Neural progenitor cell (in vitro differentiated cells): Measurements from ENCODE around the gene PLD6. TPM values are rescaled to one million over a fixed set of nuclear protein-coding genes. Genes with fewer than 3 reads are reported as not detected.
"Not testable (repeated sequence)": the region's sequence is repeated elsewhere in the genome, so short reads cannot be mapped to it uniquely, and the experiment has no call there.

Source experiments
- DNase-seq: peaks from one replicate; pipeline ENCODE4 v3.0.0-alpha.2; 2016; ENCODE audit warnings: low spot score
- H2AFZ ChIP-seq: fragments of 200-600 bp; sonication (generic); replicated peaks from 2 replicates; pipeline ENCODE4 v1.6.1; 2016; ENCODE audit warnings: antibody characterized with exemption
- H3F3A ChIP-seq: fragments of 200-600 bp; sonication (generic); 2 replicates; pipeline ENCODE4 v1.6.1; 2016; ENCODE audit warnings: antibody characterized with exemption, low read depth
- H3K27ac ChIP-seq: fragments of 200-600 bp; sonication (generic); 2 replicates; pipeline ENCODE4 v1.5.1; 2016; ENCODE audit warnings: mild to moderate bottlenecking
- H3K27me3 ChIP-seq: fragments of 200-600 bp; sonication (generic); 2 replicates; pipeline ENCODE4 v1.6.1; 2016; ENCODE audit warnings: mild to moderate bottlenecking, moderate library complexity
- H3K36me3 ChIP-seq: fragments of 200-600 bp; sonication (generic); 2 replicates; pipeline ENCODE4 v1.5.1; 2016
- H3K4me1 ChIP-seq: fragments of 200-600 bp; sonication (generic); 2 replicates; pipeline ENCODE4 v1.6.1; 2016; ENCODE audit warnings: mixed run types
- H3K4me2 ChIP-seq: fragments of 200-600 bp; sonication (generic); 2 replicates; pipeline ENCODE4 v1.6.1; 2016
- H3K4me3 ChIP-seq: fragments of 200-600 bp; sonication (generic); 2 replicates; pipeline ENCODE4 v1.5.1; 2016
- H3K79me2 ChIP-seq: fragments of 200-600 bp; sonication (generic); 2 replicates; pipeline ENCODE4 v1.6.1; 2016; ENCODE audit warnings: low read depth
- H3K9ac ChIP-seq: fragments of 200-600 bp; sonication (generic); 2 replicates; pipeline ENCODE4 v1.6.1; 2016
- H3K9me3 ChIP-seq: fragments of 200-600 bp; sonication (generic); 2 replicates; pipeline ENCODE4 v1.5.1; 2016; ENCODE audit warnings: low read depth
- H4K20me1 ChIP-seq: fragments of 200-600 bp; sonication (generic); 2 replicates; pipeline ENCODE4 v1.6.1; 2016; ENCODE audit warnings: low read depth
- H3K27ac Mint-ChIP-seq: 3 replicates; pipeline ENCODE4 v1.8.0; 2021; ENCODE audit warnings: mixed read lengths
- H3K27me3 Mint-ChIP-seq: 2 replicates; pipeline ENCODE4 v1.8.0; 2022; ENCODE audit warnings: low read depth, mild to moderate bottlenecking, inconsistent platforms, moderate library complexity, mixed read lengths; ENCODE audit not compliant: insufficient read depth
- H3K36me3 Mint-ChIP-seq: 3 replicates; pipeline ENCODE4 v1.8.0; 2021; ENCODE audit warnings: mixed read lengths
- H3K4me1 Mint-ChIP-seq: 3 replicates; pipeline ENCODE4 v1.8.0; 2021; ENCODE audit warnings: mixed read lengths
- H3K4me3 Mint-ChIP-seq: 3 replicates; pipeline ENCODE4 v1.8.0; 2021; ENCODE audit warnings: mild to moderate bottlenecking, moderate library complexity, mixed read lengths
- H3K9me3 Mint-ChIP-seq: 3 replicates; pipeline ENCODE4 v1.8.0; 2020; ENCODE audit warnings: mixed read lengths
- EZH2 ChIP-seq: fragments of 200-600 bp; sonication (generic); IDR thresholded peaks from 2 replicates; pipeline ENCODE4 v1.6.1; 2017; ENCODE audit warnings: antibody characterized with exemption, mild to moderate bottlenecking, moderate library complexity
- EZH2phosphoT487 ChIP-seq: fragments of 200-600 bp; sonication (generic); IDR thresholded peaks from 2 replicates; pipeline ENCODE4 v1.6.1; 2017; ENCODE audit warnings: antibody characterized with exemption
- total RNA-seq: library from RNA; depleted of rRNA; stranded (reverse); fragments of >200 nt; gene quantifications from 2 replicates; pipeline ENCODE4 v1.2.3, GENCODE V29; 2015; ENCODE audit warnings: low replicate concordance
- TF ChIP-seq, protein P1 (sequence below): fragments of 200-600 bp; sonication (generic); IDR thresholded peaks from 2 replicates; pipeline ENCODE4 v1.5.1; 2017; ENCODE audit warnings: antibody characterized with exemption, mild to moderate bottlenecking

Gene PLD6
- total RNA-seq, 1 donor from 2014 or later, result 1.2 TPM

DNA sequence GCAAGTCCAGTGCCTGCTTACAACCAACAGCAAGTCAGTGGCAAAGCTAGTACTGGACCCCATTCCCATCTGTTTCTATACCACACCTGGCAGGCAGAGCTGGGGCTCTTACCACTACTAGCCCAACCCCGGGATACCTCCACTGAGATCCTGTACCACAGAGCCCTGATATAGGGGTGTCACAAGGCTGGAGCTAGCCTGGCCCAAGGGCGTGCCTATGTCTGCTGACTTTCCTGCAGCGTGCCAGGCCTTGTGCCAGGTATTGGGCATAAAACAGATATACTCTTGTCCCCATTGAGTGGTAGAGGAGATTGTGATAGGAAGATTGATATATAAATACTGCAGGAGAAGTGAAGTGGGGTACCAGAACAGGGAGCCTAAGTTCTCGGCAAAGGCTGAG, 44.4 kb downstream of the PLD6 start:
- DNase-seq, result no peak
- Histone ChIP-seq H3K4me1 (no peaks in the 10 kb centered on the region), H3K79me2 (no peaks in the 10 kb centered on the region), H2AFZ (no peak overlapping the region), H3K4me3 (no peak overlapping the region), H4K20me1 (peaks cover 8% of the 10 kb centered on the region), H3K9me3 (no peaks in the 10 kb centered on the region), H3K4me2 (no peak overlapping the region), H3K9ac (no peak overlapping the region), H3K27ac (no peak overlapping the region), H3K27me3 (no peaks in the 10 kb centered on the region), H3K36me3 (no peaks in the 10 kb centered on the region), H3F3A (no peaks in the 10 kb centered on the region)
- TF ChIP-seq, protein P1, sequence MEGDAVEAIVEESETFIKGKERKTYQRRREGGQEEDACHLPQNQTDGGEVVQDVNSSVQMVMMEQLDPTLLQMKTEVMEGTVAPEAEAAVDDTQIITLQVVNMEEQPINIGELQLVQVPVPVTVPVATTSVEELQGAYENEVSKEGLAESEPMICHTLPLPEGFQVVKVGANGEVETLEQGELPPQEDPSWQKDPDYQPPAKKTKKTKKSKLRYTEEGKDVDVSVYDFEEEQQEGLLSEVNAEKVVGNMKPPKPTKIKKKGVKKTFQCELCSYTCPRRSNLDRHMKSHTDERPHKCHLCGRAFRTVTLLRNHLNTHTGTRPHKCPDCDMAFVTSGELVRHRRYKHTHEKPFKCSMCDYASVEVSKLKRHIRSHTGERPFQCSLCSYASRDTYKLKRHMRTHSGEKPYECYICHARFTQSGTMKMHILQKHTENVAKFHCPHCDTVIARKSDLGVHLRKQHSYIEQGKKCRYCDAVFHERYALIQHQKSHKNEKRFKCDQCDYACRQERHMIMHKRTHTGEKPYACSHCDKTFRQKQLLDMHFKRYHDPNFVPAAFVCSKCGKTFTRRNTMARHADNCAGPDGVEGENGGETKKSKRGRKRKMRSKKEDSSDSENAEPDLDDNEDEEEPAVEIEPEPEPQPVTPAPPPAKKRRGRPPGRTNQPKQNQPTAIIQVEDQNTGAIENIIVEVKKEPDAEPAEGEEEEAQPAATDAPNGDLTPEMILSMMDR, result no peak
- no peak for TF ChIP-seq EZH2phosphoT487
- TF ChIP-seq EZH2, result no peak
- Mint-ChIP-seq H3K27me3 (peaks cover 5% of the 10 kb centered on the region), H3K4me3 (no peak overlapping the region), H3K27ac (no peak overlapping the region), H3K4me1 (peaks cover 2% of the 10 kb centered on the region), H3K9me3 (no peaks in the 10 kb centered on the region), H3K36me3 (peaks cover 21% of the 10 kb centered on the region)

DNA sequence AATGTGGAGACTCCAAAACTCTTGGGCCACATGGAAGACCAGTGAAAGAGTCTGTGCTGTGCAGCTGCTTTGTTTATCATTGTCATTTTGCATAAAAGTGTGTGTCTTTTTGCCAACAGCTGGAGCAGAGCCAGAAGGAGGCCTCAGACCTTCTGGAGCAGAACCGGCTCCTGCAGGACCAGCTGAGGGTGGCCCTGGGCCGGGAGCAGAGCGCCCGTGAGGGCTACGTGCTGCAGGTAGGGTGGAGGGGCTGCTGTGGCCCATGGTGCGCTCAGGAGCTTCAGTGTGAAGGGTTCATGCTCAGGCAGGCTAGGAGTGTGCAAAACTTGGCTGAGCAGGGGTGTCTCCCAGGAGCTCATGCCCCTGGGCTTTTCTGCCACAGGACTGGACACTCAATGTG, 45.0 kb downstream of the PLD6 start:
- peaks cover 23% of the 10 kb centered on the region for H3K36me3 Mint-ChIP-seq
- TF ChIP-seq EZH2 (no peak), EZH2phosphoT487 (no peak)
- TF ChIP-seq, protein P1, result no peak
- no peak overlapping the region for H3K9ac ChIP-seq
- H2AFZ ChIP-seq, result no peak overlapping the region
- H4K20me1 ChIP-seq, result peaks cover 8% of the 10 kb centered on the region
- H3K79me2 ChIP-seq, result no peaks in the 10 kb centered on the region
- peaks cover 5% of the 10 kb centered on the region for H3K27me3 Mint-ChIP-seq
- H3K4me1 ChIP-seq, result no peaks in the 10 kb centered on the region
- no peak overlapping the region for H3K27ac Mint-ChIP-seq
- no peaks in the 10 kb centered on the region for H3K27me3 ChIP-seq
- H3K9me3 ChIP-seq, result no peaks in the 10 kb centered on the region
- peaks cover 2% of the 10 kb centered on the region for H3K4me1 Mint-ChIP-seq
- no peak overlapping the region for H3K4me3 ChIP-seq
- no peak overlapping the region for H3K27ac ChIP-seq
- no peak overlapping the region for H3K4me2 ChIP-seq
- H3K9me3 Mint-ChIP-seq, result no peaks in the 10 kb centered on the region
- no peaks in the 10 kb centered on the region for H3K36me3 ChIP-seq
- no peak for DNase-seq
- no peaks in the 10 kb centered on the region for H3F3A ChIP-seq
- no peak overlapping the region for H3K4me3 Mint-ChIP-seq

DNA sequence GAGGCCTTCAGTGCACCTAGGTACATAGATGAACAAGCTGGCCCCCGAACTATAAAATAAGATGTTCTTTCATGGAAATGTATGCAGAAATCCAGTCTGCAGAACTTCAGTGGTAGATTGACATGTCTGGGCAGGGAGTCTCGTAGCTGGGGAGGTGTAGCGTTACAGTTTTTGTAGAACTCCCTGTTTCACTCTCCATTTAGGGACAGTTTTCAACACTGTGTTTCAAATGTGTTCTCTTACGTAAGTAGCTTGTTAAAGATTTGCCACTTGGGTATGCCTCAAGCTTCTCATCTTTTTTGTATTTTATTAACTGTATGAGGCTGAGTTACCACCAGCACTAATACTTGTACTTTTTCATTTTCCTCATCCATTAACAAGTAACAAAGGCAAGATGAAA, 46.6 kb downstream of the PLD6 start:
- Histone ChIP-seq H3K27ac (no peak overlapping the region), H3K4me2 (no peak overlapping the region), H3K9me3 (no peaks in the 10 kb centered on the region), H3K9ac (no peak overlapping the region), H3F3A (no peaks in the 10 kb centered on the region), H3K27me3 (no peaks in the 10 kb centered on the region), H2AFZ (no peak overlapping the region), H3K79me2 (no peaks in the 10 kb centered on the region), H3K36me3 (no peaks in the 10 kb centered on the region), H3K4me3 (no peak overlapping the region), H3K4me1 (no peaks in the 10 kb centered on the region), H4K20me1 (peaks cover 8% of the 10 kb centered on the region)
- Mint-ChIP-seq H3K36me3 (peaks cover 22% of the 10 kb centered on the region), H3K9me3 (no peaks in the 10 kb centered on the region), H3K4me3 (no peak overlapping the region), H3K4me1 (peaks cover 2% of the 10 kb centered on the region), H3K27me3 (peaks cover 5% of the 10 kb centered on the region), H3K27ac (no peak overlapping the region)
- TF ChIP-seq EZH2phosphoT487 (no peak), EZH2 (no peak)
- TF ChIP-seq, protein P1, result no peak
- DNase-seq, result no peak

DNA sequence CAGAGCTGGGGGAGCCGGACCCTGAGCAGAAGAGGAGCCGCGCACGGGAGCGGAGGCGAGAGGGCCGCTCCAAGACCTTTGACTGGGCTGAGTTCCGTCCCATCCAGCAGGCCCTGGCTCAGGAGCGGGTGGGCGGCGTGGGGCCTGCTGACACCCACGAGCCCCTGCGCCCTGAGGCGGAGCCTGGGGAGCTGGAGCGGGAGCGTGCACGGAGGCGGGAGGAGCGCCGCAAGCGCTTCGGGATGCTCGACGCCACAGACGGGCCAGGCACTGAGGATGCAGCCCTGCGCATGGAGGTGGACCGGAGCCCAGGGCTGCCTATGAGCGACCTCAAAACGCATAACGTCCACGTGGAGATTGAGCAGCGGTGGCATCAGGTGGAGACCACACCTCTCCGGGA, 47.6 kb downstream of the PLD6 start:
- not testable (repeated sequence) for H3K4me3 Mint-ChIP-seq, H3K79me2 ChIP-seq, H3K4me1 Mint-ChIP-seq, H3K27me3 ChIP-seq, H3K27me3 Mint-ChIP-seq, H3K4me2 ChIP-seq, H2AFZ ChIP-seq, H3K9me3 Mint-ChIP-seq, DNase-seq, H3F3A ChIP-seq, H3K27ac ChIP-seq, H3K9ac ChIP-seq, H3K36me3 ChIP-seq, H3K4me1 ChIP-seq, H3K27ac Mint-ChIP-seq, H3K9me3 ChIP-seq, H4K20me1 ChIP-seq, H3K4me3 ChIP-seq
- H3K36me3 Mint-ChIP-seq, result peaks cover 30% of the 10 kb centered on the region
